ENCODE data around the gene JAGN1. TPM values are rescaled to one million over a fixed set of nuclear protein-coding genes. Genes with fewer than 3 reads are reported as not detected.

JAGN1 gene
- total and polyA plus RNA-seq, 2 donors from 2014 or later, result 30.3 to 55.3 TPM

DNA sequence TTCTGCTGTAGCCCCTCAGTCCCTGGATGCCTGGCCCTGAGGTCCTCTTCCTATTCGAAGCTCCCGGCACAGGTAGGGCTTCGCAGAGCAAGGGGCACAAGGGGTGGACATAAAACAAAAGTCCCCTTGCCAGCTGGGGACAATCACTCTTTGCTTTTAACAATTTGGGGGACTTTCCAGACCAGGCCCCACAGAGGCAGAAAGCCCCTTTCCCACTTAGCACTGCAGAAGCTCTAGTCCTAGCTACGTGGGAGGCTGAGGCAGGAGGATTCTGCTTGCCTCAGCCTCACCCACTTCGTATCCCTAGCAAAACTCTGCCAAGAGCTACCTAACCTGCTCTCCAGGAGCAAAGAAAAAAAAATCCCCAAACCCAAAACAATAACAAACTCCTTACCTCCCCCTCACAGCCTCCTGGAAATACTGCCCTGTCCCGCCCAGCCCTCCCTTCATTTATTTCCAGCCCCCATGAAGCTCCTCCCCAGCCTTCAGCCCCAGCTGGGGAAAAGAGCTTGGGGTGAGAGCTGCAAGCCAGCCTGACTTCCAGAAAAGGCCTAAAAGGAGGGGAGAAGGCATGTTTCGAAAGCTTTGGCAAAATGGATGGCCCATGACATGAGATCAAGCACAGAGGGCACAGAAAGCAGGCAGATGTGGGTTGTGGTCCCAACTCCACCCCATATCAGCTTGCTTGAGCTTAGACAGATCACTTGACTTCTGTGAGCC is 10.4 kb upstream of the JAGN1 start, which contains the start of gene CIDEC:
CIDEC (minus strand) TSS at position 424 of the 720 bp plus-strand sequence. CDS start 1,767 bp downstream, outside the sequence.
- no peaks in the 10 kb centered on the region for H3K9me3 ChIP-seq (ENCODE audit: control insufficient read depth in 2 of 3, insufficient read depth in 1 of 3, low read length in 3 of 3)
- no peaks in the 10 kb centered on the region for H3K4me1 ChIP-seq (ENCODE audit: control insufficient read depth in 2 of 3, insufficient read depth in 2 of 3, low read depth in 1 of 3, low read length in 3 of 3)
- TF ChIP-seq, protein P1, sequence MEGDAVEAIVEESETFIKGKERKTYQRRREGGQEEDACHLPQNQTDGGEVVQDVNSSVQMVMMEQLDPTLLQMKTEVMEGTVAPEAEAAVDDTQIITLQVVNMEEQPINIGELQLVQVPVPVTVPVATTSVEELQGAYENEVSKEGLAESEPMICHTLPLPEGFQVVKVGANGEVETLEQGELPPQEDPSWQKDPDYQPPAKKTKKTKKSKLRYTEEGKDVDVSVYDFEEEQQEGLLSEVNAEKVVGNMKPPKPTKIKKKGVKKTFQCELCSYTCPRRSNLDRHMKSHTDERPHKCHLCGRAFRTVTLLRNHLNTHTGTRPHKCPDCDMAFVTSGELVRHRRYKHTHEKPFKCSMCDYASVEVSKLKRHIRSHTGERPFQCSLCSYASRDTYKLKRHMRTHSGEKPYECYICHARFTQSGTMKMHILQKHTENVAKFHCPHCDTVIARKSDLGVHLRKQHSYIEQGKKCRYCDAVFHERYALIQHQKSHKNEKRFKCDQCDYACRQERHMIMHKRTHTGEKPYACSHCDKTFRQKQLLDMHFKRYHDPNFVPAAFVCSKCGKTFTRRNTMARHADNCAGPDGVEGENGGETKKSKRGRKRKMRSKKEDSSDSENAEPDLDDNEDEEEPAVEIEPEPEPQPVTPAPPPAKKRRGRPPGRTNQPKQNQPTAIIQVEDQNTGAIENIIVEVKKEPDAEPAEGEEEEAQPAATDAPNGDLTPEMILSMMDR (IDR thresholded peaks at IDR 0.05; ENCODE audit: borderline replicate concordance, extremely low read depth, insufficient read depth), result no peak
- no peak for FAIRE-seq
- H3K27ac ChIP-seq (ENCODE audit: low read depth in 2 of 2, low read length in 2 of 2), result no peak within 1 kb of the TSS
- no peaks in the 10 kb centered on the region for H3K27me3 ChIP-seq (ENCODE audit: control insufficient read depth, insufficient read depth, low read length)
- intact Hi-C loops (cut with DNase I), result no loop called here
- no peak for DNase-seq
- H3K9ac ChIP-seq (ENCODE audit: low read length in 3 of 3), result no peak within 1 kb of the TSS
- H3K4me3 ChIP-seq (ENCODE audit: low read length in 3 of 3), result no peak within 1 kb of the TSS
- H3K36me3 ChIP-seq (ENCODE audit: control insufficient read depth in 2 of 3, insufficient read depth in 3 of 3, low read length in 3 of 3), result no peaks in the 10 kb centered on the region

DNA sequence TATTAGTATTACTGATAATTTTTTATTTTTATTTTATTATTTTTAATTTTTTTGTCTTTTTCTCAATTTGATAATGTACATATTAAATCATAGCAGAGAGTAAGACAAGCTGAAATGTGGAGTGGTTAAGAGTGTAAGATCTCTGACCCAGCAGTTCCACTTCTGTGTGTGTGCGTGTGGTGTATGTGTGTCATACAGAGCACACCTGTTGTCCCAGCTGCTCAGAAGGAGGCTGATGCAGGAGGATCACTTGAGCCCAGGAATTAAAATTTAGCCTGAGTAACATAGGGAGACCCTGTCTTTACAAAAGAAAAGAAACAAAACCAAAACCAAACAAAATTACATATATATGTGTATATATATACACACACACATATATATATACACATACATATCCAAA is 9.0 kb upstream of the JAGN1 start:
- Histone ChIP-seq H3K9ac (ENCODE audit: low read length in 3 of 3) (no peak overlapping the region), H3K36me3 (ENCODE audit: control insufficient read depth in 2 of 3, insufficient read depth in 3 of 3, low read length in 3 of 3) (no peaks in the 10 kb centered on the region), H3K4me3 (ENCODE audit: low read length in 3 of 3) (no peak overlapping the region), H3K4me1 (ENCODE audit: control insufficient read depth in 2 of 3, insufficient read depth in 2 of 3, low read depth in 1 of 3, low read length in 3 of 3) (no peaks in the 10 kb centered on the region), H3K27me3 (ENCODE audit: control insufficient read depth, insufficient read depth, low read length) (no peaks in the 10 kb centered on the region), H3K27ac (ENCODE audit: low read depth in 2 of 2, low read length in 2 of 2) (no peak overlapping the region), H3K9me3 (ENCODE audit: control insufficient read depth in 2 of 3, insufficient read depth in 1 of 3, low read length in 3 of 3) (no peaks in the 10 kb centered on the region)
- FAIRE-seq (no peak), DNase-seq (no peak)
- TF ChIP-seq, protein P1 (IDR thresholded peaks at IDR 0.05; ENCODE audit: borderline replicate concordance, extremely low read depth, insufficient read depth), result no peak
- intact Hi-C loops (cut with DNase I), result no loop called here

DNA sequence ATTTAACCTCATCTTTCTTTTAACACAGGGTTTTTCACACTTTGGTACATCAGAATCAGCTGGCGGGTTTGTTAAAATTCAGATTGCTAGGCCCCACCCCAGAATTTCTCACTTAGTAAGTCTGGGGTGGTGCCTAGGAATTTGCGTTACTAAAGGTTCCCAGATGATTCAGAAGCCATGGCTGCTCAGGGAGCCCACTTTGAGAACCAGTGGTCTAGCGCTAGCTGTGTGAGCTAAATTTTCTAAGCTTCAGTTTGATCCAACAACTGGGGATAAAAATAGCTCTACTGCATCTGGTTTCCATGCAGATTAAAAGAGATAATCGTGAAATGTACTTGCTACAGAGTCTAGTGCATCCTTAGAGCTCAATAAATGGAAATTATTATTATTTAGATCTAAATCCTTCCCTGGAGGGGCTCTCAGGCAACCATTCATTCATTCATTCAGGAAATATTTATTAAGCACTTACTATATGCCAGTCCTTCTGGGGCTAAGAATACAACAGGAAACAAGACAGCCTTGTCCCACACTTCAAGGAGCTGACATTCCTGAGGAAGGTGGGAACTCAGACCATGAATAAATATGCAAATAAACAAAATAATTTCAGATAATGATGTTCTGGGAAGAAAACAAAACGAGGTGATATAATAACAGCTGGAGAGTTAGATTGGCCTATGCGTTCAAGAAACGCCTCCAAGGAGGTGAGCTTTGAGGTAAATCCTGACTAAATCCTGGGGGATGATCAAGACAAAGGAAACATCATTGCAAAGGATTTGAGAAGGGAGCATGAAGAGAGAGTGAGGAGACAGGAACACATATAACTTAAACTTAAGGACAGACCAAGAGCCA is 6.5 kb upstream of the JAGN1 start:
- TF ChIP-seq, protein P1 (IDR thresholded peaks at IDR 0.05; ENCODE audit: borderline replicate concordance, extremely low read depth, insufficient read depth), result no peak
- DNase-seq, result no peak
- Histone ChIP-seq H3K9ac (ENCODE audit: low read length in 3 of 3) (no peak overlapping the region), H3K27me3 (ENCODE audit: control insufficient read depth, insufficient read depth, low read length) (no peaks in the 10 kb centered on the region), H3K36me3 (ENCODE audit: control insufficient read depth in 2 of 3, insufficient read depth in 3 of 3, low read length in 3 of 3) (no peaks in the 10 kb centered on the region), H3K9me3 (ENCODE audit: control insufficient read depth in 2 of 3, insufficient read depth in 1 of 3, low read length in 3 of 3) (no peaks in the 10 kb centered on the region), H3K4me3 (ENCODE audit: low read length in 3 of 3) (no peak overlapping the region), H3K27ac (ENCODE audit: low read depth in 2 of 2, low read length in 2 of 2) (no peak overlapping the region), H3K4me1 (ENCODE audit: control insufficient read depth in 2 of 3, insufficient read depth in 2 of 3, low read depth in 1 of 3, low read length in 3 of 3) (no peaks in the 10 kb centered on the region)
- intact Hi-C loops (cut with DNase I), result no loop called here
- FAIRE-seq, result no peak
